HG03439 (cell line): ENCODE measurements around the gene AGBL4.

Experiments used
- ATAC-seq: cut with Tn5 transposase; IDR thresholded peaks from one replicate; pipeline ENCODE4 v1.9.1; 2021; ENCODE audit warnings: mild to moderate bottlenecking, moderate library complexity; ENCODE audit not compliant: unreplicated experiment

The AGBL4 gene

GRCh38 chr1:48948562-48948961, 1075.2 kb downstream of the AGBL4 start:
- ATAC-seq: no peak

GRCh38 chr1:48947761-48948537, 1075.8 kb downstream of the AGBL4 start:
- no peak for ATAC-seq

GRCh38 chr1:48946070-48946469, 1077.7 kb downstream of the AGBL4 start:
- ATAC-seq: no peak

GRCh38 chr1:48944811-48945210, 1078.9 kb downstream of the AGBL4 start:
- no peak for ATAC-seq

GRCh38 chr1:48943826-48944225, 1079.9 kb downstream of the AGBL4 start:
- no peak for ATAC-seq

- no peak for ATAC-seq
These were observed 1080.4 kb downstream of the AGBL4 start for GRCh38 chr1:48943393-48943792.

GRCh38 chr1:48940962-48941732, 1082.6 kb downstream of the AGBL4 start:
- no peak for ATAC-seq

- no peak for ATAC-seq
These were observed 1083.4 kb downstream of the AGBL4 start for GRCh38 chr1:48940354-48940753.

GRCh38 chr1:48939828-48940227, 1083.9 kb downstream of the AGBL4 start:
- ATAC-seq: no peak

GRCh38 chr1:48939042-48939441, 1084.7 kb downstream of the AGBL4 start:
- no peak for ATAC-seq

GRCh38 chr1:48937732-48938131, 1086.0 kb downstream of the AGBL4 start:
- no peak for ATAC-seq

GRCh38 chr1:48936436-48936835, 1087.3 kb downstream of the AGBL4 start:
- no peak for ATAC-seq

GRCh38 chr1:48932366-48932765, 1091.4 kb downstream of the AGBL4 start:
- ATAC-seq: no peak

GRCh38 chr1:48931506-48932192, 1092.1 kb downstream of the AGBL4 start:
- no peak for ATAC-seq

- ATAC-seq: no peak
These were observed 1093.7 kb downstream of the AGBL4 start for GRCh38 chr1:48930011-48930410.

- ATAC-seq: no peak
These were observed 1099.7 kb downstream of the AGBL4 start for GRCh38 chr1:48924099-48924498.

GRCh38 chr1:48923116-48923515, 1100.6 kb downstream of the AGBL4 start:
- no peak for ATAC-seq

GRCh38 chr1:48920851-48921250, 1102.9 kb downstream of the AGBL4 start:
- no peak for ATAC-seq

GRCh38 chr1:48917901-48918603, 1105.7 kb downstream of the AGBL4 start:
- ATAC-seq: no peak

- no peak for ATAC-seq
These were observed 1106.7 kb downstream of the AGBL4 start for GRCh38 chr1:48917070-48917454.
